ENCODE results near the gene PODNL1. TPM values are rescaled to one million over a fixed set of nuclear protein-coding genes. Genes with fewer than 3 reads are reported as not detected.

Gene PODNL1
- total and polyA plus RNA-seq, 2 of the 8 experiments (the other 6 are each of a cell fraction or from before 2014, with no cell fraction given): 1.0 to 1.5 TPM

DNA sequence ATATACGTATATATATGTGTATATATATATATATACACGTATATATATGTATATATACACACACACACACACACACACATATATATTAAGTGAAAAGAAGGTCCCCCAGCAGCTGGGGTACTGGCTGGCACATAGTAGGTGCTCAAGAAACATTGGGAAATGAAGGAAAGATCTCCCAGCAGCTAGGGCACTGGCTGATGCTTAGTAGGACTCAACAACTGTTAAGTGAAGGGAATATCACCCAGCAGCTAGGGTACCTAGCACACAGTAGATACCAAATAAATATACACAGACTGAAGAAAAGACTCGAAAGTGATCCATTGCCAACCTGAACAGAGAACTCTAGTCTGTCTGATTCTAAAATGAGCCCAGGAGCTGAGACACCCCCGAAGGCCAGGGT lies 12.2 kb downstream of the PODNL1 start:
- Histone ChIP-seq H2BK20ac (ENCODE audit: low read length) (no peak overlapping the region), H3K79me2 (ENCODE audit: control insufficient read depth in 1 of 2, insufficient read depth in 2 of 2, low read length in 2 of 2) (no peaks in the 10 kb centered on the region), H3K23me2 (ENCODE audit: low read depth, low read length) (no peaks in the 10 kb centered on the region), H3K4me3 (ENCODE audit: extremely low read depth in 1 of 4, insufficient read depth in 2 of 4, low read depth in 3 of 4, low read length in 4 of 4) (no peak overlapping the region), H3K18ac (ENCODE audit: extremely low read depth, low read length) (no peak overlapping the region), H3K27ac (ENCODE audit: low read depth, low read length) (no peak overlapping the region), H3K56ac (replicated peaks; ENCODE audit: insufficient read length, low read depth, low read length) (no peak overlapping the region), H2AFZ (ENCODE audit: low read length) (no peak overlapping the region), H2BK15ac (ENCODE audit: low read length) (no peak overlapping the region), H4K5ac (ENCODE audit: insufficient read length, low read depth, low read length) (no peak overlapping the region), H3K9ac (replicated peaks in 1 of 4; ENCODE audit: extremely low read depth in 1 of 4, low read depth in 3 of 4, low read length in 3 of 4) (no peak overlapping the region), H2AK5ac (ENCODE audit: low read depth, low read length) (no peak overlapping the region), H3K4me1 (replicated peaks in 1 of 4; ENCODE audit: control insufficient read depth in 3 of 4, insufficient read depth in 4 of 4, low read length in 3 of 4) (peaks cover 0 to 5% (median 0%) of the 10 kb centered on the region in 4 experiments; a peak in 2 of 7 replicates), H3K27me3 (replicated peaks in 1 of 4; ENCODE audit: control insufficient read depth in 3 of 4, extremely low read depth in 1 of 4, insufficient read depth in 3 of 4, low read length in 3 of 4) (no peaks in the 10 kb centered on the region), H2BK12ac (ENCODE audit: low read depth, low read length) (no peak overlapping the region), H4K20me1 (replicated peaks in 1 of 2; ENCODE audit: control insufficient read depth in 1 of 2, insufficient read depth in 2 of 2, low read length in 2 of 2) (no peaks in the 10 kb centered on the region), H3K23ac (ENCODE audit: insufficient read length) (no peak overlapping the region), H2BK5ac (ENCODE audit: low read depth, low read length) (no peak overlapping the region), H3K4ac (replicated peaks; ENCODE audit: insufficient read length, low read depth, low read length) (no peak overlapping the region), H4K8ac (ENCODE audit: extremely low read depth, insufficient read depth, low read length) (no peak overlapping the region), H4K91ac (replicated peaks; ENCODE audit: insufficient read length, low read length) (no peak overlapping the region), H3K9me3 (ENCODE audit: insufficient read depth in 2 of 2, low read depth in 1 of 2, low read length in 1 of 2) (peaks cover 2% of the 10 kb centered on the region in 2 experiments; a peak in 3 of 4 replicates), H3K14ac (ENCODE audit: insufficient read length) (no peak overlapping the region), H2BK120ac (replicated peaks; ENCODE audit: low read depth, low read length) (no peak overlapping the region), H3K79me1 (ENCODE audit: low read depth, low read length) (no peaks in the 10 kb centered on the region), H3K4me2 (ENCODE audit: insufficient read depth in 1 of 2, low read depth in 2 of 2, low read length in 2 of 2) (no peak overlapping the region), H3K36me3 (ENCODE audit: control insufficient read depth in 2 of 4, insufficient read depth in 4 of 4, low read length in 3 of 4) (peaks cover 6 to 45% (median 31%) of the 10 kb centered on the region in 4 experiments; a peak in 7 of 8 replicates)
- no peak for FAIRE-seq
- no peak for TF ChIP-seq CHD2 (IDR thresholded peaks at IDR 0.05; ENCODE audit: low read length)
- TF ChIP-seq KDM5A (IDR thresholded peaks at IDR 0.05; ENCODE audit: low read length): no peak
- TF ChIP-seq ZNF274 (IDR thresholded peaks at IDR 0.05; ENCODE audit: borderline replicate concordance, extremely low read depth, low read length): no peak
- no peak for TF ChIP-seq FOSL1 (IDR thresholded peaks at IDR 0.05; ENCODE audit: insufficient read depth, low read depth, low read length)
- no peak for TF ChIP-seq BACH1 (IDR thresholded peaks at IDR 0.05; ENCODE audit: low read length)
- TF ChIP-seq TCF12 (IDR thresholded peaks at IDR 0.05; ENCODE audit: low read depth, low read length): no peak
- TF ChIP-seq JUN (IDR thresholded peaks at IDR 0.05; ENCODE audit: low read depth, low read length): no peak
- no peak for TF ChIP-seq RBBP5 (IDR thresholded peaks at IDR 0.05; ENCODE audit: borderline replicate concordance, low read depth, low read length)
- TF ChIP-seq EZH2 (IDR thresholded peaks at IDR 0.05; ENCODE audit: low read depth, low read length, severe bottlenecking): no peak
- no peak for TF ChIP-seq PHF8 (conservative IDR thresholded peaks at IDR 0.05; ENCODE audit: low read depth, low read length)
- TF ChIP-seq BCL11A (IDR thresholded peaks at IDR 0.05; ENCODE audit: low read depth in 2 of 2, low read length in 2 of 2): no peak
- TF ChIP-seq POLR2A (IDR thresholded peaks at IDR 0.05; ENCODE audit: control extremely low read depth in 1 of 2, low read depth in 2 of 2, low read length in 2 of 2): no peak
- 83% methylated on average over 3 of the region's 4 CpGs; no CpG with 5 or more reads in 1 of the 2 experiments for WGBS, 2 experiments (ENCODE audit: extremely low coverage in 1 of 2, insufficient coverage in 1 of 2, insufficient read length in 1 of 2, insufficient replicate concordance in 2 of 2, low coverage in 1 of 2, low lambda C conversion rate in 2 of 2, missing lambda C conversion rate in 1 of 2)
- DNase-seq (ENCODE audit: low read depth in 1 of 2, low spot score in 2 of 2): no peak
- ChIA-PET POLR2A (ENCODE audit: partially characterized antibody) (interaction anchor here (0.6 to 3.7 kb wide), 5 partner anchors 7 to 782 kb away, joined by 3 to 9 read pairs (median 3); no protein-coding TSS in a partner anchor), CTCF (ENCODE audit: partially characterized antibody) (interaction anchor here (0.6 to 1.2 kb wide), 5 partner anchors 52 to 122 kb away, joined by 3 to 4 read pairs (median 3); no protein-coding TSS in a partner anchor)

Data from H1 (cell line).